GM23338 (cell line): ENCODE data around the gene PPFIBP2. TPM values are rescaled to one million over a fixed set of nuclear protein-coding genes. Genes with fewer than 3 reads are reported as not detected.

ENCODE experiments used
- ATAC-seq: fragments of 200-7000 bp; cut with Tn5 transposase; 3 replicates; pipeline ENCODE4 v1.9.1; 2020
- DNase-seq: peaks from one replicate; pipeline ENCODE4 v3.0.0-alpha.2; 2015; ENCODE audit warnings: low spot score
- H2AFZ ChIP-seq: fragments of 200-600 bp; sonication (generic); 2 replicates; pipeline ENCODE4 v1.8.0; 2016; ENCODE audit warnings: antibody characterized with exemption, mild to moderate bottlenecking, moderate library complexity
- H3F3A ChIP-seq: fragments of 200-600 bp; sonication (generic); replicated peaks from 2 replicates; pipeline ENCODE4 v1.8.0; 2017; ENCODE audit warnings: antibody characterized with exemption, mixed run types, low read depth
- H3K27ac ChIP-seq: fragments of 200-600 bp; sonication (generic); 2 replicates; pipeline ENCODE4 v1.6.1; 2016; ENCODE audit warnings: low read depth
- H3K27me3 ChIP-seq: fragments of 200-600 bp; sonication (generic); 2 replicates; pipeline ENCODE4 v1.8.0; 2016; ENCODE audit warnings: mild to moderate bottlenecking, mixed run types, moderate library complexity; ENCODE audit not compliant: insufficient read depth
- H3K36me3 ChIP-seq: fragments of 200-600 bp; sonication (generic); 2 replicates; pipeline ENCODE4 v1.8.0; 2016; ENCODE audit warnings: mild to moderate bottlenecking; ENCODE audit not compliant: insufficient read depth
- H3K4me1 ChIP-seq: fragments of 200-600 bp; sonication (generic); 2 replicates; pipeline ENCODE4 v1.8.0; 2016; ENCODE audit warnings: mild to moderate bottlenecking, moderate library complexity; ENCODE audit not compliant: insufficient read depth
- H3K4me2 ChIP-seq: fragments of 200-600 bp; sonication (generic); 2 replicates; pipeline ENCODE4 v1.7.1; 2017; ENCODE audit warnings: mixed run types
- H3K4me3 ChIP-seq: fragments of 200-600 bp; sonication (generic); 2 replicates; pipeline ENCODE4 v1.6.1; 2016; ENCODE audit warnings: mixed run types
- H3K79me2 ChIP-seq: fragments of 200-600 bp; sonication (generic); replicated peaks from 2 replicates; pipeline ENCODE4 v1.8.0; 2017; ENCODE audit warnings: mild to moderate bottlenecking; ENCODE audit not compliant: insufficient read depth
- H3K9me2 ChIP-seq: fragments of 200-600 bp; sonication (generic); 2 replicates; pipeline ENCODE4 v1.8.0; 2017; ENCODE audit not compliant: insufficient read depth
- H4K20me1 ChIP-seq: fragments of 200-600 bp; sonication (generic); replicated peaks from 2 replicates; pipeline ENCODE4 v1.8.0; 2017; ENCODE audit warnings: mild to moderate bottlenecking; ENCODE audit not compliant: insufficient read depth
- H3K27ac Mint-ChIP-seq: 2 replicates; pipeline ENCODE4 v1.8.0; 2020; ENCODE audit warnings: inconsistent platforms, mild to moderate bottlenecking, moderate library complexity, mixed read lengths
- H3K27me3 Mint-ChIP-seq: 3 replicates; pipeline ENCODE4 v1.8.0; 2022; ENCODE audit warnings: low read depth, mild to moderate bottlenecking, moderate library complexity, mixed read lengths, inconsistent platforms; ENCODE audit not compliant: insufficient read depth, poor library complexity
- H3K36me3 Mint-ChIP-seq: 3 replicates; pipeline ENCODE4 v1.8.0; 2021; ENCODE audit warnings: low read depth, mild to moderate bottlenecking, inconsistent platforms, moderate library complexity, mixed read lengths
- H3K4me1 Mint-ChIP-seq: 3 replicates; pipeline ENCODE4 v1.8.0; 2020; ENCODE audit warnings: mild to moderate bottlenecking, inconsistent platforms, mixed read lengths
- H3K4me3 Mint-ChIP-seq: 3 replicates; pipeline ENCODE4 v1.8.0; 2021; ENCODE audit warnings: moderate library complexity, mild to moderate bottlenecking, inconsistent platforms, mixed read lengths
- H3K9me3 Mint-ChIP-seq: 3 replicates; pipeline ENCODE4 v1.8.0; 2020; ENCODE audit warnings: moderate library complexity, mild to moderate bottlenecking, inconsistent platforms, mixed read lengths
- CREB1 ChIP-seq: fragments of 250-450 bp; sonication (Bioruptor Pico); IDR thresholded peaks from 2 replicates; pipeline ENCODE4 v1.5.0; 2020; ENCODE audit warnings: low read depth, mild to moderate bottlenecking, moderate library complexity
- CTCF ChIP-seq, 2 experiments: fragments of 200-600 bp in 1 of 2; sonication (generic) in 1 of 2; conservative IDR thresholded peaks; 2 replicates each; pipeline versions ENCODE4 v1.5.1 to v1.6.1; 2016 to 2017; ENCODE audit warnings: antibody characterized with exemption in 2 of 2, low read depth in 2 of 2, mild to moderate bottlenecking in 2 of 2, moderate library complexity in 1 of 2
- ETS1 ChIP-seq: IDR thresholded peaks from 2 replicates; pipeline ENCODE4 v1.6.1; 2016; ENCODE audit warnings: antibody characterized with exemption
- EZH2 ChIP-seq: fragments of 200-600 bp; sonication (generic); IDR thresholded peaks from one replicate; pipeline ENCODE4 v1.8.0; 2017; ENCODE audit warnings: antibody characterized with exemption, mild to moderate bottlenecking, low read depth; ENCODE audit not compliant: unreplicated experiment
- EZH2phosphoT487 ChIP-seq: fragments of 200-600 bp; sonication (generic); IDR thresholded peaks from one replicate; pipeline ENCODE4 v1.8.1; 2018; ENCODE audit warnings: antibody characterized with exemption; ENCODE audit not compliant: unreplicated experiment
- JUNB ChIP-seq: IDR thresholded peaks from one replicate; pipeline ENCODE4 v1.6.1; 2016; ENCODE audit warnings: antibody characterized with exemption; ENCODE audit not compliant: unreplicated experiment
- NANOG ChIP-seq: IDR thresholded peaks from 2 replicates; pipeline ENCODE4 v1.6.1; 2016; ENCODE audit warnings: antibody characterized with exemption, borderline replicate concordance
- POLR2AphosphoS5 ChIP-seq: IDR thresholded peaks from 2 replicates; pipeline ENCODE4 v1.6.1; 2016; ENCODE audit warnings: antibody characterized with exemption, low read depth
- REST ChIP-seq: IDR thresholded peaks from one replicate; pipeline ENCODE4 v1.6.1; 2018; ENCODE audit warnings: antibody characterized with exemption; ENCODE audit not compliant: unreplicated experiment
- STAT1 ChIP-seq: IDR thresholded peaks from one replicate; pipeline ENCODE4 v1.6.1; 2016; ENCODE audit warnings: antibody characterized with exemption; ENCODE audit not compliant: unreplicated experiment
- ZNF114 ChIP-seq: fragments of 250-450 bp; sonication (Bioruptor Pico); IDR thresholded peaks from 2 replicates; pipeline ENCODE4 v1.5.0; 2020; ENCODE audit warnings: mild to moderate bottlenecking, moderate library complexity
- ZNF331 ChIP-seq: fragments of 250-450 bp; sonication (Bioruptor Pico); IDR thresholded peaks from 2 replicates; pipeline ENCODE4 v1.5.0; 2020; ENCODE audit warnings: low read depth, mild to moderate bottlenecking, moderate library complexity
- ZNF462 ChIP-seq: fragments of 250-450 bp; sonication (Bioruptor Pico); IDR thresholded peaks from 2 replicates; pipeline ENCODE4 v1.5.0; 2020; ENCODE audit warnings: mild to moderate bottlenecking, moderate library complexity
- polyA plus RNA-seq: library from polyadenylated mRNA; unstranded; fragments of >200 nt; fragmentation: Nextera tagmentation; extraction: Ambion mirVana; gene quantifications from 2 replicates; pipeline ENCODE4 v1.2.1, GENCODE V29; 2016
- total RNA-seq: library from RNA; depleted of rRNA; stranded (reverse); fragments of >200 nt; shearing (Covaris generic); gene quantifications from 2 replicates; pipeline ENCODE4 v1.2.3, GENCODE V29; 2014

Gene PPFIBP2
- total and polyA plus RNA-seq, 2 experiments from 2014 or later: 7.1 to 14.8 TPM

- H3K4me1 Mint-ChIP-seq: peaks cover 22% of the 10 kb centered on the region
- no peak for DNase-seq
- Histone ChIP-seq H3K27me3 (no peaks in the 10 kb centered on the region), H3K27ac (no peak overlapping the region), H3F3A (no peaks in the 10 kb centered on the region), H3K79me2 (no peaks in the 10 kb centered on the region), H3K36me3 (no peaks in the 10 kb centered on the region), H4K20me1 (no peaks in the 10 kb centered on the region), H3K9me2 (no peaks in the 10 kb centered on the region), H3K4me3 (no peak overlapping the region), H2AFZ (no peak overlapping the region), H3K4me1 (peaks cover 10% of the 10 kb centered on the region; the same call in 1 of the 2 replicates), H3K4me2 (no peak overlapping the region)
- TF ChIP-seq NANOG: no peak
- no peak for TF ChIP-seq ZNF462 (CRISPR knock-in tag)
- TF ChIP-seq REST: no peak
- TF ChIP-seq POLR2AphosphoS5: no peak
- no peak for TF ChIP-seq ETS1
- TF ChIP-seq CREB1 (CRISPR knock-in tag): no peak
- no peak for TF ChIP-seq STAT1
- no peak for TF ChIP-seq JUNB
- TF ChIP-seq EZH2: no peak
- TF ChIP-seq ZNF114 (CRISPR knock-in tag): no peak
- TF ChIP-seq CTCF (conservative IDR thresholded peaks at IDR 0.05; ENCODE audit: low read depth in 2 of 2): no peak
- TF ChIP-seq ZNF331 (CRISPR knock-in tag): no peak
- no peak for TF ChIP-seq EZH2phosphoT487
- H3K4me3 Mint-ChIP-seq: no peak overlapping the region
- no peak for ATAC-seq
- H3K36me3 Mint-ChIP-seq: no peaks in the 10 kb centered on the region
- no peak overlapping the region for H3K27ac Mint-ChIP-seq
- peaks cover 6% of the 10 kb centered on the region for H3K27me3 Mint-ChIP-seq
- H3K9me3 Mint-ChIP-seq: no peaks in the 10 kb centered on the region
Observed at GRCh38 chr11:7546324-7546791, 32.6 kb downstream of the PPFIBP2 start.
